Measurements from ENCODE around the gene NRSN2. TPM values are rescaled to one million over a fixed set of nuclear protein-coding genes. Genes with fewer than 3 reads are reported as not detected.

The NRSN2 gene, protein sequence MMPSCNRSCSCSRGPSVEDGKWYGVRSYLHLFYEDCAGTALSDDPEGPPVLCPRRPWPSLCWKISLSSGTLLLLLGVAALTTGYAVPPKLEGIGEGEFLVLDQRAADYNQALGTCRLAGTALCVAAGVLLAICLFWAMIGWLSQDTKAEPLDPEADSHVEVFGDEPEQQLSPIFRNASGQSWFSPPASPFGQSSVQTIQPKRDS
- 62.2 and 67.9 TPM in 2 replicates for total RNA-seq

DNA sequence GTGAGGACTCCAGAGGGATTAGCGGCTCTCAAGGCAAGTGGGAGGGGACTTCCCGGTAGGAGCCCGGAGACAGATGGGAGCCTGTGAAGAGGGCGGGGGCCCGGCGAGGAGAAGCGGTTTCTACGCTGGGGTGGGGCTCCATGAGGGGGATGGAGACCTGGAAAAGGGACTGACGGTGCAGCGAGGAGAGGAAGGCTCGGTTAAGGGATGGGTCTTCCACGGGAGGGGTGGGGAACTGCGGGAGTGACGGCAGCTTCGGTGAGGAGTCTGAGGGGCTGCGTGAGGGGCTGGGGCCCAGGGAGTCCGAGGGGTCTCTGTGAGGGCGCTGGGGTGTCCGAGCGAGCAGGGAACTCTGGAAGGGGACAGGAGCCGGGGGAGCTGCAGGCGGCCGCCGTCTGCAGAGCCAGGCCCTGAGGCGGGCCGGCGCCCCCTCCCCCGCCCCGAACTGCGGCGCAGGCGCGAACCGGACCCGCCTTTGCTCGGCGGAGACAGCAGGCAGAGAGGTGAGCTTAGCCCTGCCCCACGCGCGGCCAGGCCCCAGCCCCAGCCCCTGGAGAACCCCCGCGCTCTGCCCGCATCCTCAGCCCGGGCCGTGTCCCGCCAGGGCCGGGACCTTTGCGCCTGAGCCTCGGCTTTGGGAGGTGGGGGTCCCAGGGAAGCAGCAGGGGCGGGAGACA is at the start of gene NRSN2:
Gene NRSN2, plus strand, starts transcription at position 472 of the 677 bp plus-strand sequence. CDS start 2,533 bp downstream, outside the sequence.

DNA sequence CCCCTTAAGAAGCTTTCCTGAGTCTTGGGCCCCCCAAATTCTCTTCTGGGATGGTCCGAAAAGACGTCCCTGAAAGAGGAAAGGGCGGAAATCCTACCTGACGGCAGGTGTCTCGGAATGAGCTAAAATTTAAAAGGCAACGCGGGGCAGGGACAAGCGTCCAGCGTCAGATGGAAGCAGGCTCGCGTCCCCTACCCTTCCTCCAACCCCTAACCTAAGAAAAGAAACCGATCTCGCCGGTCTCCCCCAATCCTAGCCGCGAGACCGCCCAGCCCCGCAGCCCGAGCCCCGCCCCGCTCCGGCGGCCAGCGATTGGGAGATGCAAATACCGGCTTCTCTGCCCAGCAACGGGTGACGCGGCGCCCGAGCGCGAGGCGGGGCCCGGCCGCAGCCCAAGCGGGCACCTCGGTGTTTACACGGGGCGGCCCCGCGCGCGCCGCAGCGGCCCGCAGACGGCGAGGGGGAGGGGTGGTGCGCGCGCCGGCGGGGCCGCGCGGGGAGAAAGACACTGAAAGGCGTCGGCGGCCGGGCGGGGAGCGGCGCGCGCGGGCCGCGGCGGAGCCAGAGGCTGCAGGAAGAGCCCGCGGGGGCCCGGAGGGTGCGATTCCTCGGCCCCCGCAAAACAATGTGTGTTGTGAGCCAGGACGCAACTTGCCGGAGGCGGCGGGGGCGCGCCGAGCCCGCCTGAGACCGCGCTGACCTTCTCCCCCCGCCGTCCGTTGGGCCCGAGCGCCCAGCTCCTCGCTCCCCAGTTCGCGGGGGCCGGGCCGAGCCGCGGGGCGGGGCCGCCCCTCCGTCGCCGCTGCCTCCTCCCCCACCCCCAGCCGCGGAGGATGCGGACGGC is 21.6 kb upstream of the NRSN2 start, which contains the start of gene SOX12:
Gene SOX12, plus strand, starts transcription at position 508 of the 844 bp plus-strand sequence. CDS start 373 bp downstream, outside the sequence.

Other genes starting within 250 kb of the NRSN2 start
- gene DEFB126, start 204.5 kb upstream of the NRSN2 start, total RNA-seq, result not detected in 2 replicates
- not detected in 2 replicates for gene DEFB127, start 189.7 kb upstream of the NRSN2 start, total RNA-seq
- gene DEFB128, start 157.4 kb upstream of the NRSN2 start, total RNA-seq, result not detected in 2 replicates
- gene DEFB129, start 119.9 kb upstream of the NRSN2 start, total RNA-seq, result not detected in 2 replicates
- gene DEFB132, start 89.4 kb upstream of the NRSN2 start, total RNA-seq, result not detected in 2 replicates
- 3.0 and 7.9 TPM in 2 replicates for gene C20orf96, start 56.4 kb upstream of the NRSN2 start, total RNA-seq
- gene ZCCHC3, start 49.5 kb upstream of the NRSN2 start, total RNA-seq, result 10.3 and 13.2 TPM in 2 replicates
- gene SOX12, start 21.6 kb upstream of the NRSN2 start, total RNA-seq, result 9.5 and 10.9 TPM in 2 replicates
- gene TRIB3, start 33.6 kb downstream of the NRSN2 start, total RNA-seq, result 36.7 and 91.3 TPM in 2 replicates
- gene RBCK1, start 61.2 kb downstream of the NRSN2 start, total RNA-seq, result 91.0 and 119 TPM in 2 replicates
- 36.1 and 45.7 TPM in 2 replicates for gene TBC1D20, start 115.4 kb downstream of the NRSN2 start, total RNA-seq
- gene CSNK2A1, start 196.7 kb downstream of the NRSN2 start, total RNA-seq, result 111 and 156 TPM in 2 replicates

Data from smooth muscle cell of trachea (primary cell).